ENCODE results near the gene CD7.

CD7 gene

GRCh38 chr17:82271401-82271800, 46.0 kb downstream of the CD7 start:
- H3K27me3 ChIP-seq (ENCODE audit: control insufficient read depth, insufficient read depth, low read length) = 0 out of 2 replicates have a peak, but pooled peaks cover 3% of the 10 kb centered on the region
- H3K9ac ChIP-seq (ENCODE audit: low read length) = no peak overlapping the region
- peaks cover 29% of the 10 kb centered on the region for H3K4me1 ChIP-seq (ENCODE audit: control insufficient read depth, insufficient read depth, low read length)
- H3K4me3 ChIP-seq (ENCODE audit: low read depth, low read length) = no peak overlapping the region
- H3K9me3 ChIP-seq (ENCODE audit: control insufficient read depth, insufficient read depth, low read depth, low read length) = no peaks in the 10 kb centered on the region
- H3K27ac ChIP-seq (ENCODE audit: low read depth, low read length) = no peak overlapping the region
- peaks cover 48% of the 10 kb centered on the region for H3K36me3 ChIP-seq (ENCODE audit: control insufficient read depth, insufficient read depth, low read length)

- no peaks in the 10 kb centered on the region for H3K9me3 ChIP-seq (ENCODE audit: control insufficient read depth, insufficient read depth, low read depth, low read length)
- no peak overlapping the region for H3K27ac ChIP-seq (ENCODE audit: low read depth, low read length)
- H3K9ac ChIP-seq (ENCODE audit: low read length) = no peak overlapping the region
- 0 out of 2 replicates have a peak, but pooled peaks cover 3% of the 10 kb centered on the region for H3K27me3 ChIP-seq (ENCODE audit: control insufficient read depth, insufficient read depth, low read length)
- no peak overlapping the region for H3K4me3 ChIP-seq (ENCODE audit: low read depth, low read length)
- H3K4me1 ChIP-seq (ENCODE audit: control insufficient read depth, insufficient read depth, low read length) = peaks cover 29% of the 10 kb centered on the region
- peaks cover 55% of the 10 kb centered on the region for H3K36me3 ChIP-seq (ENCODE audit: control insufficient read depth, insufficient read depth, low read length)
These were observed 46.8 kb downstream of the CD7 start for GRCh38 chr17:82270651-82271050.

GRCh38 chr17:82269882-82270500, 47.4 kb downstream of the CD7 start:
- peaks cover 29% of the 10 kb centered on the region for H3K4me1 ChIP-seq (ENCODE audit: control insufficient read depth, insufficient read depth, low read length)
- H3K9ac ChIP-seq (ENCODE audit: low read length) = no peak overlapping the region
- H3K4me3 ChIP-seq (ENCODE audit: low read depth, low read length) = no peak overlapping the region
- H3K27me3 ChIP-seq (ENCODE audit: control insufficient read depth, insufficient read depth, low read length) = no peaks in the 10 kb centered on the region
- H3K9me3 ChIP-seq (ENCODE audit: control insufficient read depth, insufficient read depth, low read depth, low read length) = no peaks in the 10 kb centered on the region
- H3K36me3 ChIP-seq (ENCODE audit: control insufficient read depth, insufficient read depth, low read length) = peaks cover 62% of the 10 kb centered on the region
- H3K27ac ChIP-seq (ENCODE audit: low read depth, low read length) = no peak overlapping the region

GRCh38 chr17:82269138-82269881, 48.1 kb downstream of the CD7 start:
- Histone ChIP-seq H3K9ac (ENCODE audit: low read length) (no peak overlapping the region), H3K4me3 (ENCODE audit: low read depth, low read length) (no peak overlapping the region), H3K27me3 (ENCODE audit: control insufficient read depth, insufficient read depth, low read length) (no peaks in the 10 kb centered on the region), H3K36me3 (ENCODE audit: control insufficient read depth, insufficient read depth, low read length) (peaks cover 68% of the 10 kb centered on the region), H3K4me1 (ENCODE audit: control insufficient read depth, insufficient read depth, low read length) (peaks cover 28% of the 10 kb centered on the region), H3K27ac (ENCODE audit: low read depth, low read length) (no peak overlapping the region), H3K9me3 (ENCODE audit: control insufficient read depth, insufficient read depth, low read depth, low read length) (no peaks in the 10 kb centered on the region)

- no peaks in the 10 kb centered on the region for H3K27me3 ChIP-seq (ENCODE audit: control insufficient read depth, insufficient read depth, low read length)
- no peak overlapping the region for H3K27ac ChIP-seq (ENCODE audit: low read depth, low read length)
- peaks cover 21% of the 10 kb centered on the region for H3K4me1 ChIP-seq (ENCODE audit: control insufficient read depth, insufficient read depth, low read length)
- H3K9me3 ChIP-seq (ENCODE audit: control insufficient read depth, insufficient read depth, low read depth, low read length) = no peaks in the 10 kb centered on the region
- no peak overlapping the region for H3K4me3 ChIP-seq (ENCODE audit: low read depth, low read length)
- H3K36me3 ChIP-seq (ENCODE audit: control insufficient read depth, insufficient read depth, low read length) = peaks cover 83% of the 10 kb centered on the region
- no peak overlapping the region for H3K9ac ChIP-seq (ENCODE audit: low read length)
These were observed 49.6 kb downstream of the CD7 start for GRCh38 chr17:82267575-82268379.

- H3K9ac ChIP-seq (ENCODE audit: low read length) = no peak overlapping the region
- H3K27me3 ChIP-seq (ENCODE audit: control insufficient read depth, insufficient read depth, low read length) = no peaks in the 10 kb centered on the region
- peaks cover 18% of the 10 kb centered on the region for H3K4me1 ChIP-seq (ENCODE audit: control insufficient read depth, insufficient read depth, low read length)
- peaks cover 90% of the 10 kb centered on the region for H3K36me3 ChIP-seq (ENCODE audit: control insufficient read depth, insufficient read depth, low read length)
- no peak overlapping the region for H3K27ac ChIP-seq (ENCODE audit: low read depth, low read length)
- H3K4me3 ChIP-seq (ENCODE audit: low read depth, low read length) = no peak overlapping the region
- H3K9me3 ChIP-seq (ENCODE audit: control insufficient read depth, insufficient read depth, low read depth, low read length) = no peaks in the 10 kb centered on the region
These were observed 51.3 kb downstream of the CD7 start for GRCh38 chr17:82266142-82266541.
